WERI-Rb-1 (cell line): ENCODE data around the gene USP2.
A peak's percentile ranks its signal among the peaks of the same experiment; 100 is the strongest.

Experiments
- DNase-seq: peaks from one replicate; pipeline ENCODE4 v3.0.0-alpha.2; 2020
- H3K27ac ChIP-seq: fragments of 250-450 bp; sonication (Bioruptor Pico); 2 replicates; pipeline ENCODE4 v1.5.1; 2020; ENCODE audit warnings: mild to moderate bottlenecking, moderate library complexity
- H3K27me3 ChIP-seq: fragments of 250-450 bp; sonication (Bioruptor Pico); 2 replicates; pipeline ENCODE4 v1.5.1; 2021; ENCODE audit warnings: mild to moderate bottlenecking, low read depth, moderate library complexity; ENCODE audit not compliant: insufficient read depth, severe bottlenecking
- H3K36me3 ChIP-seq: fragments of 250-450 bp; sonication (Bioruptor Pico); 2 replicates; pipeline ENCODE4 v1.5.1; 2020; ENCODE audit warnings: mild to moderate bottlenecking, moderate library complexity
- H3K4me3 ChIP-seq: 2 replicates; pipeline ENCODE4 v1.5.1; 2011; ENCODE audit warnings: low read depth, mild to moderate bottlenecking, control low read depth, low read length
- H3K9me3 ChIP-seq: fragments of 250-450 bp; sonication (Bioruptor Pico); 2 replicates; pipeline ENCODE4 v1.5.1; 2021; ENCODE audit warnings: mild to moderate bottlenecking, moderate library complexity; ENCODE audit not compliant: severe bottlenecking
- CTCF ChIP-seq: IDR thresholded peaks from 2 replicates; pipeline ENCODE4 v1.5.1; 2011; ENCODE audit warnings: low read depth, mild to moderate bottlenecking, control low read depth, inconsistent platforms, low read length

USP2 gene

GRCh38 chr11:119361056-119361787 lies 20.3 kb downstream of the USP2 start:
- H3K36me3 ChIP-seq = peaks cover 34% of the 10 kb centered on the region
- H3K27ac ChIP-seq = peak overlapping the region; percentile 80
- no peak for TF ChIP-seq CTCF
- peak; percentile 95 for DNase-seq
- H3K27me3 ChIP-seq = no peaks in the 10 kb centered on the region
- no peaks in the 10 kb centered on the region for H3K9me3 ChIP-seq
- peak overlapping the region; percentile 54 for H3K4me3 ChIP-seq

- H3K27ac ChIP-seq = no peak overlapping the region; the same call in 1 of the 2 replicates
- no peak for TF ChIP-seq CTCF
- peaks cover 46% of the 10 kb centered on the region for H3K36me3 ChIP-seq
- DNase-seq = no peak
- no peak overlapping the region for H3K4me3 ChIP-seq
- H3K27me3 ChIP-seq = no peaks in the 10 kb centered on the region
- H3K9me3 ChIP-seq = no peaks in the 10 kb centered on the region
Observed at GRCh38 chr11:119359365-119360214, 21.9 kb downstream of the USP2 start.

- no peak for TF ChIP-seq CTCF
- no peak overlapping the region for H3K4me3 ChIP-seq
- no peak for DNase-seq
- peaks cover 47% of the 10 kb centered on the region for H3K36me3 ChIP-seq
- no peaks in the 10 kb centered on the region for H3K27me3 ChIP-seq
- H3K9me3 ChIP-seq = no peaks in the 10 kb centered on the region
- H3K27ac ChIP-seq = no peak overlapping the region
Observed at GRCh38 chr11:119357074-119357473, 24.4 kb downstream of the USP2 start.

GRCh38 chr11:119356349-119357031 lies 25.0 kb downstream of the USP2 start:
- DNase-seq = peak; percentile 85
- H3K4me3 ChIP-seq = peak overlapping the region; percentile 21

More at GRCh38 chr11:119356349-119357031, 25.0 kb downstream of the USP2 start:
- Histone ChIP-seq H3K27ac (peak overlapping the region; percentile 52), H3K27me3 (no peaks in the 10 kb centered on the region), H3K36me3 (peaks cover 47% of the 10 kb centered on the region), H3K9me3 (no peaks in the 10 kb centered on the region)
- peak; percentile 91 for TF ChIP-seq CTCF
